LNCAP (cell line): ENCODE results near the gene CRIM1.
A peak's percentile ranks its signal among the peaks of the same experiment; 100 is the strongest.

Experiments used
- CTCF ChIP-seq: fragments of 450-650 bp; IDR thresholded peaks from 2 replicates; pipeline ENCODE4 v1.5.1; 2017; ENCODE audit warnings: mild to moderate bottlenecking

Gene CRIM1

GRCh38 chr2:36493306-36493705 lies 137.7 kb downstream of the CRIM1 start:
- TF ChIP-seq CTCF, result no peak

- no peak for TF ChIP-seq CTCF
Measured at GRCh38 chr2:36497570-36498163, 142.1 kb downstream of the CRIM1 start.

- TF ChIP-seq CTCF, result no peak
Measured at GRCh38 chr2:36499128-36499820, 143.7 kb downstream of the CRIM1 start.

GRCh38 chr2:36500072-36500471 lies 144.5 kb downstream of the CRIM1 start:
- TF ChIP-seq CTCF, result no peak

- no peak for TF ChIP-seq CTCF
Measured at GRCh38 chr2:36502081-36502480, 146.5 kb downstream of the CRIM1 start.

GRCh38 chr2:36507408-36507812 lies 151.8 kb downstream of the CRIM1 start:
- TF ChIP-seq CTCF, result peak; percentile 81

- TF ChIP-seq CTCF, result no peak
Measured at GRCh38 chr2:36509075-36509474, 153.5 kb downstream of the CRIM1 start.
